Gastrocnemius medialis (tissue), 4 donors: ENCODE measurements around the gene ST6GALNAC3. TPM values are rescaled to one million over a fixed set of nuclear protein-coding genes. Genes with fewer than 3 reads are reported as not detected.

Experiments
- ATAC-seq, 2 donors: fragments of 150-250 bp; one replicate each; pipeline ENCODE4 v1.9.1; 2016
- DNase-seq, 2 donors: peaks; one replicate each; pipeline ENCODE4 v3.0.0-alpha.2; 2019
- H3K27ac ChIP-seq, 4 donors: fragments of 200-600 bp; sonication (generic); 1 replicate in 1 of 4; 2 replicates in 3 of 4; pipeline ENCODE4 v1.5.1; 2016 to 2018; ENCODE audit warnings: mild to moderate bottlenecking in 2 of 4, moderate library complexity in 1 of 4
- H3K27me3 ChIP-seq, 3 donors: fragments of 200-600 bp; sonication (generic) in 2 of 3; 1 replicate in 1 of 3; 2 replicates in 2 of 3; pipeline versions ENCODE4 v1.5.1 to v1.6.0; 2016 to 2019; ENCODE audit warnings: mild to moderate bottlenecking in 1 of 3, moderate library complexity in 1 of 3
- H3K36me3 ChIP-seq, 2 donors: fragments of 200-600 bp; sonication (generic) in 1 of 2; one replicate each; pipeline ENCODE4 v1.5.1; 2017 to 2018
- H3K4me1 ChIP-seq, 2 donors: fragments of 200-600 bp; sonication (generic) in 1 of 2; one replicate each; pipeline ENCODE4 v1.5.1; 2016 to 2017; ENCODE audit warnings: mild to moderate bottlenecking in 2 of 2
- H3K4me3 ChIP-seq, 4 donors: fragments of 200-600 bp; sonication (generic) in 3 of 4; 1 replicate in 1 of 4; 2 replicates in 3 of 4; pipeline ENCODE4 v1.5.1; 2016 to 2019; ENCODE audit warnings: mild to moderate bottlenecking in 2 of 4
- H3K9me3 ChIP-seq, 3 donors: fragments of 200-600 bp; sonication (generic) in 2 of 3; 1 replicate in 1 of 3; 2 replicates in 2 of 3; pipeline ENCODE4 v1.5.1; 2016 to 2019
- POLR2A ChIP-seq, 2 donors: fragments of 450-650 bp; IDR thresholded peaks; one replicate each; pipeline ENCODE4 v1.6.1; 2017; ENCODE audit warnings: antibody characterized with exemption in 2 of 2, mild to moderate bottlenecking in 2 of 2, moderate library complexity in 2 of 2
- in situ Hi-C, 4 donors: fragments of 200-750 bp; cut with MboI; loops; one replicate each; pipeline versions ENCODE4 v1.15.0 to v1.8.0; 2017; ENCODE audit warnings: low sequenced_read_pairs in 4 of 4
- intact Hi-C: fragments of 100-400 bp; cut with DNase I; formaldehyde crosslinking; loops from one replicate; pipeline ENCODE4 v1.15.1; 2023; ENCODE audit warnings: low total_unique reads
- total RNA-seq, 4 donors: library from RNA; depleted of rRNA; stranded (reverse); fragments of >200 nt; gene quantifications; one replicate each; pipeline versions ENCODE4 v1.1.0 to v1.2.3, GENCODE V29; 2016
- TF ChIP-seq, protein P1 (sequence below), 5 experiments: fragments of 450-650 bp in 3 of 5; fragments of 200-600 bp in 2 of 5; sonication (generic) in 2 of 5; IDR thresholded peaks in 4 of 5; conservative IDR thresholded peaks in 1 of 5; 1 replicate in 4 of 5; 2 replicates in 1 of 5; pipeline ENCODE4 v1.5.1; 2016 to 2019; ENCODE audit warnings: antibody characterized with exemption in 5 of 5, mild to moderate bottlenecking in 3 of 5, moderate library complexity in 3 of 5

Gene ST6GALNAC3
- total RNA-seq, 4 donors from 2014 or later, result 1.7 to 3.9 (median 2.8) TPM

- H3K27me3 ChIP-seq, result no peaks in the 10 kb centered on the region
- no peaks in the 10 kb centered on the region for H3K36me3 ChIP-seq
- in situ Hi-C loops, result no loop called here
- DNase-seq, result no peak
- no peak for ATAC-seq
- H3K27ac ChIP-seq, result no peak overlapping the region
- intact Hi-C loops, result no loop called here
- TF ChIP-seq POLR2A (IDR thresholded peaks at IDR 0.05), result no peak
- TF ChIP-seq, protein P1, sequence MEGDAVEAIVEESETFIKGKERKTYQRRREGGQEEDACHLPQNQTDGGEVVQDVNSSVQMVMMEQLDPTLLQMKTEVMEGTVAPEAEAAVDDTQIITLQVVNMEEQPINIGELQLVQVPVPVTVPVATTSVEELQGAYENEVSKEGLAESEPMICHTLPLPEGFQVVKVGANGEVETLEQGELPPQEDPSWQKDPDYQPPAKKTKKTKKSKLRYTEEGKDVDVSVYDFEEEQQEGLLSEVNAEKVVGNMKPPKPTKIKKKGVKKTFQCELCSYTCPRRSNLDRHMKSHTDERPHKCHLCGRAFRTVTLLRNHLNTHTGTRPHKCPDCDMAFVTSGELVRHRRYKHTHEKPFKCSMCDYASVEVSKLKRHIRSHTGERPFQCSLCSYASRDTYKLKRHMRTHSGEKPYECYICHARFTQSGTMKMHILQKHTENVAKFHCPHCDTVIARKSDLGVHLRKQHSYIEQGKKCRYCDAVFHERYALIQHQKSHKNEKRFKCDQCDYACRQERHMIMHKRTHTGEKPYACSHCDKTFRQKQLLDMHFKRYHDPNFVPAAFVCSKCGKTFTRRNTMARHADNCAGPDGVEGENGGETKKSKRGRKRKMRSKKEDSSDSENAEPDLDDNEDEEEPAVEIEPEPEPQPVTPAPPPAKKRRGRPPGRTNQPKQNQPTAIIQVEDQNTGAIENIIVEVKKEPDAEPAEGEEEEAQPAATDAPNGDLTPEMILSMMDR (IDR thresholded peaks at IDR 0.05 in 4 of 5, conservative IDR thresholded peaks at IDR 0.05 in 1 of 5), result no peak
- H3K4me3 ChIP-seq, result no peak overlapping the region
- H3K9me3 ChIP-seq, result no peaks in the 10 kb centered on the region
- no peaks in the 10 kb centered on the region for H3K4me1 ChIP-seq
Measured at GRCh38 chr1:76053021-76053420, 21.5 kb upstream of the ST6GALNAC3 start.

DNA sequence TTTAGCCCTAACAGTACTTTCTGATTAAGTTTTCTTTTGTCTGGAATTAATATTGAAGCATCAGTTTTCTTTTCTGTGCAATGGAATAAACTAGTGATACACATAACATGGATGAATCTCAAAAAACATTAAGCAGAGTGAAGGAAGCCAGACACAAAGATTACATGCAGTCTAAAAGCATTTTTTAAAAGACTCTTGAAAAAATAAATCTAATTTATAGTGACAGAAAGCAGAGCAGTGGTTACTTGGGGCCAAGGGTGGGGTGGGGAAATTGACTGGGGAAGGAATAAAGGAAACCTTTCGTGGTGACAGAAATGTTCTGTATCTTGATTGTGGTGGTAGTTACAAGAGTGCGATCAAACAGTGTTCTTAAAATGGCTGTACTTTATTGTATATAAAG lies 20.2 kb upstream of the ST6GALNAC3 start:
- no peak overlapping the region for H3K4me3 ChIP-seq
- no peaks in the 10 kb centered on the region for H3K4me1 ChIP-seq
- H3K27ac ChIP-seq, result no peak overlapping the region
- DNase-seq (no peak), ATAC-seq (no peak)
- in situ Hi-C loops, result no loop called here
- intact Hi-C loops, result no loop called here
- no peaks in the 10 kb centered on the region for H3K27me3 ChIP-seq
- no peak for TF ChIP-seq POLR2A (IDR thresholded peaks at IDR 0.05)
- TF ChIP-seq, protein P1 (IDR thresholded peaks at IDR 0.05 in 4 of 5, conservative IDR thresholded peaks at IDR 0.05 in 1 of 5), result no peak
- H3K9me3 ChIP-seq, result no peaks in the 10 kb centered on the region
- no peaks in the 10 kb centered on the region for H3K36me3 ChIP-seq

- TF ChIP-seq, protein P1 (IDR thresholded peaks at IDR 0.05 in 4 of 5, conservative IDR thresholded peaks at IDR 0.05 in 1 of 5), result no peak
- TF ChIP-seq POLR2A (IDR thresholded peaks at IDR 0.05), result no peak
- in situ Hi-C loops (no loop called here), intact Hi-C loops (no loop called here)
- Histone ChIP-seq H3K9me3 (no peaks in the 10 kb centered on the region), H3K36me3 (no peaks in the 10 kb centered on the region), H3K27ac (no peak overlapping the region), H3K27me3 (no peaks in the 10 kb centered on the region), H3K4me3 (no peak overlapping the region), H3K4me1 (no peaks in the 10 kb centered on the region)
- no peak for DNase-seq
- no peak for ATAC-seq
Measured at GRCh38 chr1:76055987-76056386, 18.6 kb upstream of the ST6GALNAC3 start.

GRCh38 chr1:76059451-76059850 lies 15.1 kb upstream of the ST6GALNAC3 start:
- Histone ChIP-seq H3K4me1 (no peaks in the 10 kb centered on the region), H3K36me3 (no peaks in the 10 kb centered on the region), H3K27me3 (no peaks in the 10 kb centered on the region), H3K9me3 (no peaks in the 10 kb centered on the region), H3K27ac (no peak overlapping the region), H3K4me3 (no peak overlapping the region)
- ATAC-seq, result no peak
- in situ Hi-C loops, result no loop called here
- TF ChIP-seq POLR2A (IDR thresholded peaks at IDR 0.05), result no peak
- TF ChIP-seq, protein P1 (IDR thresholded peaks at IDR 0.05 in 4 of 5, conservative IDR thresholded peaks at IDR 0.05 in 1 of 5), result no peak
- DNase-seq, result no peak
- intact Hi-C loops, result no loop called here

- Histone ChIP-seq H3K9me3 (no peaks in the 10 kb centered on the region), H3K27me3 (no peaks in the 10 kb centered on the region), H3K27ac (no peak overlapping the region), H3K4me1 (no peaks in the 10 kb centered on the region), H3K36me3 (no peaks in the 10 kb centered on the region), H3K4me3 (no peak overlapping the region)
- DNase-seq (no peak), ATAC-seq (no peak)
- TF ChIP-seq, protein P1 (IDR thresholded peaks at IDR 0.05 in 4 of 5, conservative IDR thresholded peaks at IDR 0.05 in 1 of 5), result no peak
- no peak for TF ChIP-seq POLR2A (IDR thresholded peaks at IDR 0.05)
- in situ Hi-C loops, result no loop called here
- intact Hi-C loops, result no loop called here
Measured at GRCh38 chr1:76065270-76065669, 9.3 kb upstream of the ST6GALNAC3 start.
